ENCODE measurements around the gene NYAP1.

The NYAP1 gene

GRCh38 chr7:100467638-100468373, 15.9 kb upstream of the NYAP1 start:
- ChIA-PET POLR2A (no interaction called here), CTCF (interaction anchor here (1.2 to 12.1 kb wide), 6 partner anchors 11 to 223 kb away, joined by 3 to 421 read pairs (median 19); partner anchors contain the start of gene TSC22D4)
- TF ChIP-seq CTCF (IDR thresholded peaks at IDR 0.05; ENCODE audit: insufficient read depth, low read length, missing control alignments): no peak
- no peak overlapping the region for H3K4me3 ChIP-seq (ENCODE audit: low read depth, low read length)
- no peak for DNase-seq (ENCODE audit: low read depth, low spot score)

GRCh38 chr7:100469227-100470044, 14.3 kb upstream of the NYAP1 start:
- POLR2A ChIA-PET: interaction anchor here (1.2 to 1.5 kb wide), 2 partner anchors 10 to 103 kb away, joined by 3 read pairs; partner anchors contain the start of gene TSC22D4
- TF ChIP-seq CTCF (IDR thresholded peaks at IDR 0.05; ENCODE audit: insufficient read depth, low read length, missing control alignments): peak; percentile 98
- CTCF ChIA-PET: interaction anchor here (0.6 to 12.1 kb wide), 47 partner anchors 8 to 407 kb away, joined by 3 to 421 read pairs (median 4); partner anchors contain the start of genes AGFG2, FBXO24, MOSPD3 and PCOLCE
- no peak for DNase-seq (ENCODE audit: low read depth, low spot score)
- no peak overlapping the region for H3K4me3 ChIP-seq (ENCODE audit: low read depth, low read length)

GRCh38 chr7:100471021-100471420, 12.7 kb upstream of the NYAP1 start:
- ChIA-PET CTCF (interaction anchor here (1.3 to 12.1 kb wide), 6 partner anchors 7 to 222 kb away, joined by 3 to 421 read pairs (median 30); partner anchors contain the start of gene TSC22D4), POLR2A (no interaction called here)
- TF ChIP-seq CTCF (IDR thresholded peaks at IDR 0.05; ENCODE audit: insufficient read depth, low read length, missing control alignments): no peak

GRCh38 chr7:100472121-100472851, 11.4 kb upstream of the NYAP1 start:
- ChIA-PET POLR2A (no interaction called here), CTCF (interaction anchor here (0.8 to 12.2 kb wide), 5 partner anchors 6 to 234 kb away, joined by 3 to 421 read pairs (median 152); partner anchors contain the start of genes NYAP1, POP7 and TSC22D4)
- H3K4me3 ChIP-seq (ENCODE audit: low read depth, low read length): no peak overlapping the region

More at GRCh38 chr7:100471021-100471420, 12.7 kb upstream of the NYAP1 start:
- DNase-seq (ENCODE audit: low read depth, low spot score): no peak
- H3K4me3 ChIP-seq (ENCODE audit: low read depth, low read length): no peak overlapping the region

GRCh38 chr7:100472854-100473499, 10.8 kb upstream of the NYAP1 start:
- CTCF ChIA-PET: interaction anchor here (0.8 to 12.2 kb wide), 4 partner anchors 7 to 233 kb away, joined by 3 to 257 read pairs (median 92); partner anchors contain the start of genes NYAP1, POP7 and SPACDR
- no peak for DNase-seq (ENCODE audit: low read depth, low spot score)
- POLR2A ChIA-PET: no interaction called here
- no peak for TF ChIP-seq CTCF (IDR thresholded peaks at IDR 0.05; ENCODE audit: insufficient read depth, low read length, missing control alignments)
- H3K4me3 ChIP-seq (ENCODE audit: low read depth, low read length): no peak overlapping the region

More at GRCh38 chr7:100472121-100472851, 11.4 kb upstream of the NYAP1 start:
- TF ChIP-seq CTCF (IDR thresholded peaks at IDR 0.05; ENCODE audit: insufficient read depth, low read length, missing control alignments): no peak
- no peak for DNase-seq (ENCODE audit: low read depth, low spot score)
